HepG2 (cell line): ENCODE results near the gene HELZ2. TPM values are rescaled to one million over a fixed set of nuclear protein-coding genes. Genes with fewer than 3 reads are reported as not detected.

ENCODE experiments used
- CENPT ChIP-seq: sonication (generic); formaldehyde crosslinking; IDR thresholded peaks from 2 replicates; pipeline ENCODE4 v1.8.0; 2022; ENCODE audit warnings: low read depth, mild to moderate bottlenecking, moderate library complexity, missing genetic modification reagents
- DR1 ChIP-seq: sonication (generic); formaldehyde crosslinking; IDR thresholded peaks from 2 replicates; pipeline ENCODE4 v1.8.0; 2021; ENCODE audit warnings: mild to moderate bottlenecking, missing genetic modification reagents, inconsistent platforms
- EHMT2 ChIP-seq: fragments of 200-600 bp; sonication (generic); IDR thresholded peaks from 2 replicates; pipeline ENCODE4 v1.7.0; 2017; ENCODE audit warnings: antibody characterized with exemption, low read depth, low read length, borderline replicate concordance
- ETV5 ChIP-seq: IDR thresholded peaks from 2 replicates; pipeline ENCODE4 v1.6.1; 2018; ENCODE audit warnings: missing biosample characterization, missing genetic modification reagents, inconsistent platforms, borderline replicate concordance
- IKZF4 ChIP-seq: sonication (generic); formaldehyde crosslinking; IDR thresholded peaks from 2 replicates; pipeline ENCODE4 v1.5.1; 2020; ENCODE audit warnings: borderline replicate concordance, mild to moderate bottlenecking, low read depth, missing genetic modification reagents; ENCODE audit errors: not compliant biosample characterization
- KLF12 ChIP-seq: sonication (generic); formaldehyde crosslinking; IDR thresholded peaks from 2 replicates; pipeline ENCODE4 v1.4.0; 2020; ENCODE audit warnings: missing genetic modification reagents, borderline replicate concordance
- MIER2 ChIP-seq: IDR thresholded peaks from 2 replicates; pipeline ENCODE4 v1.6.1; 2016; ENCODE audit warnings: missing biosample characterization, missing genetic modification reagents
- NFE2L1 ChIP-seq: sonication (generic); formaldehyde crosslinking; IDR thresholded peaks from 2 replicates; pipeline ENCODE4 v1.4.0; 2020; ENCODE audit warnings: missing genetic modification reagents, mild to moderate bottlenecking, borderline replicate concordance
- PHB2 ChIP-seq: fragments of 450-650 bp; IDR thresholded peaks from 2 replicates; pipeline ENCODE4 v1.6.1; 2018; ENCODE audit not compliant: partially characterized antibody
- PHF21A ChIP-seq: sonication (generic); formaldehyde crosslinking; IDR thresholded peaks from 2 replicates; pipeline ENCODE4 v1.5.0; 2020; ENCODE audit warnings: mild to moderate bottlenecking, missing genetic modification reagents
- SOX6 ChIP-seq, 2 experiments: fragments of 450-650 bp in 1 of 2; sonication (generic) in 1 of 2; formaldehyde crosslinking in 1 of 2; IDR thresholded peaks; 2 replicates each; pipeline versions ENCODE4 v1.4.0 to v1.6.1; 2017 to 2020; ENCODE audit warnings: antibody characterized with exemption in 1 of 2, mild to moderate bottlenecking in 1 of 2, missing genetic modification reagents in 1 of 2
- ZBTB21 ChIP-seq: sonication (generic); formaldehyde crosslinking; IDR thresholded peaks from 2 replicates; pipeline ENCODE4 v1.4.0; 2020; ENCODE audit warnings: missing genetic modification reagents
- ZBTB34 ChIP-seq: sonication (generic); formaldehyde crosslinking; IDR thresholded peaks from 2 replicates; pipeline ENCODE4 v1.8.0; 2022; ENCODE audit warnings: mild to moderate bottlenecking, missing genetic modification reagents
- ZNF230 ChIP-seq: sonication (generic); formaldehyde crosslinking; IDR thresholded peaks from 2 replicates; pipeline ENCODE4 v1.4.0; 2020; ENCODE audit warnings: mild to moderate bottlenecking, missing genetic modification reagents
- ZNF30 ChIP-seq: sonication (generic); formaldehyde crosslinking; IDR thresholded peaks from 2 replicates; pipeline ENCODE4 v1.5.0; 2020; ENCODE audit warnings: mild to moderate bottlenecking, missing genetic modification reagents
- ZNF432 ChIP-seq: sonication (generic); formaldehyde crosslinking; IDR thresholded peaks from 2 replicates; pipeline ENCODE4 v1.5.0; 2020; ENCODE audit warnings: missing genetic modification reagents, mild to moderate bottlenecking, borderline replicate concordance
- ZNF644 ChIP-seq: IDR thresholded peaks from 2 replicates; pipeline ENCODE4 v1.6.1; 2016; ENCODE audit warnings: low read depth
- ZNF749 ChIP-seq: sonication (generic); formaldehyde crosslinking; IDR thresholded peaks from 2 replicates; pipeline ENCODE4 v1.8.0; 2022; ENCODE audit warnings: mild to moderate bottlenecking, missing genetic modification reagents, moderate library complexity, borderline replicate concordance
- polyA plus RNA-seq, 8 experiments: library from polyadenylated mRNA; depleted of rRNA in 3 of 8; stranded (reverse) in 7 of 8; unstranded in 1 of 8; fragments of >200 nt; fragmentation: Illumina TruSeq in 4 of 8; extraction: Trizol in 4 of 8; gene quantifications; 2 replicates each; pipeline versions ENCODE4 v1.2.1 to v1.2.3, GENCODE V29; 2011 to 2016; ENCODE audit warnings: low read depth in 4 of 8, missing spikeins in 1 of 8, mixed read lengths in 1 of 8; ENCODE audit not compliant: insufficient read depth in 1 of 8
- total RNA-seq, 5 experiments: library from RNA; depleted of rRNA; stranded (reverse); fragments of >200 nt; fragmentation: Illumina TruSeq; extraction: Trizol; gene quantifications; 2 replicates each; pipeline ENCODE4 v1.2.3, GENCODE V29; 2016; ENCODE audit warnings: low read depth in 1 of 5
- TF ChIP-seq, protein P1 (sequence below): sonication (generic); formaldehyde crosslinking; IDR thresholded peaks from 2 replicates; pipeline ENCODE4 v1.5.1; 2020; ENCODE audit warnings: missing genetic modification reagents, mild to moderate bottlenecking, borderline replicate concordance
- TF ChIP-seq, protein P2 (sequence below): conservative IDR thresholded peaks from 2 replicates; pipeline ENCODE4 v1.6.1; 2018; ENCODE audit warnings: missing genetic modification reagents
- TF ChIP-seq, protein P3 (sequence below): sonication (generic); formaldehyde crosslinking; IDR thresholded peaks from 2 replicates; pipeline ENCODE4 v1.5.0; 2020; ENCODE audit warnings: missing genetic modification reagents
- TF ChIP-seq, protein P4 (sequence below): sonication (generic); formaldehyde crosslinking; IDR thresholded peaks from 2 replicates; pipeline ENCODE4 v1.8.0; 2022; ENCODE audit warnings: low read depth, missing genetic modification reagents
- TF ChIP-seq, protein P5 (sequence below): sonication (generic); formaldehyde crosslinking; IDR thresholded peaks from 2 replicates; pipeline ENCODE4 v1.9.0; 2022; ENCODE audit warnings: missing genetic modification reagents, mild to moderate bottlenecking, borderline replicate concordance

Gene HELZ2
- total and polyA plus RNA-seq, 2 of the 13 experiments (the other 11 are each of a cell fraction or from before 2014, with no cell fraction given), result 9.6 to 10.1 TPM

DNA sequence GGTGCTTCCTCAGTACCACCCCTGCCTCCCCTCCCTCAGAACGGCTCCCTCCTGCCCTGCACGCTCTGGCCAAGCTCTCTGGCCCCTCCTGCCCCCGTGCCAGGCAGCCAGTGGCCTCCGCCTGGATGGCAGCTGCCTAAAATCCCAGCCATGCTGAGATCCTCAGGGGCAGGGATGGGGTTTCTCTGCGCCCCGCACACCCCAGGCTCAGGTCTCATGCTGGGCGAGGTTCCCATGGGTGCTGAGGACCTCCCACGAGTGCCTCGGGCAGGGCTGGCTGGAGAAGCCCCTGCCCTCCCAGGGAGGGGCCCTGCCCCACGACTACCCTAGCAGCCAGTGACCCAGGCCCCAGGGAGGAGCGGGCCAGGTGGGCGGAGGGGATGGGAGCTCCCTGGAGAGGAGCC lies 39.6 kb downstream of the HELZ2 start (continued):
- TF ChIP-seq, protein P1, sequence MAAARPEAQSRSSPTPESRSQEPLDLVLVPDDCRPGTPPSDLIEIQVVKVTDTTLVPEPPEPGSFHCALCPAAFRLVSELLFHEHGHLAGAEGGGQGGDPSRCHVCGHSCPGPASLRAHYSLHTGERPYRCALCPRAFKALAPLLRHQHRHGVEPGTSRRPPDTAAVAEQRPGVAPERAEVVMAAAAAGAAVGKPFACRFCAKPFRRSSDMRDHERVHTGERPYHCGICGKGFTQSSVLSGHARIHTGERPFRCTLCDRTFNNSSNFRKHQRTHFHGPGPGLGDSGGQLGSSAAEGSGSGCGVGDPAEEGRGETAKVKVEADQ (CRISPR knock-in tag), result no peak
- TF ChIP-seq PHF21A (CRISPR knock-in tag) (no peak), ZNF644 (no peak), SOX6 (IDR thresholded peaks at IDR 0.05) (no peak), SOX6 (CRISPR knock-in tag; IDR thresholded peaks at IDR 0.05) (no peak), ZNF30 (no peak), NFE2L1 (CRISPR knock-in tag) (no peak), ZBTB21 (CRISPR knock-in tag) (no peak), KLF12 (no peak), DR1 (CRISPR knock-in tag) (0 out of 2 replicates have a peak, but pooled peaks have one; percentile 41), ZBTB34 (0 out of 2 replicates have a peak, but pooled peaks have one; percentile 7), ZNF432 (CRISPR knock-in tag) (peak; percentile 51; the same call in 1 of the 2 replicates), ZNF749 (CRISPR knock-in tag) (no peak), MIER2 (no peak), PHB2 (no peak), EHMT2 (no peak), IKZF4 (no peak), ETV5 (CRISPR knock-in tag) (no peak), ZNF230 (CRISPR knock-in tag) (no peak), CENPT (no peak)
- TF ChIP-seq, protein P2, sequence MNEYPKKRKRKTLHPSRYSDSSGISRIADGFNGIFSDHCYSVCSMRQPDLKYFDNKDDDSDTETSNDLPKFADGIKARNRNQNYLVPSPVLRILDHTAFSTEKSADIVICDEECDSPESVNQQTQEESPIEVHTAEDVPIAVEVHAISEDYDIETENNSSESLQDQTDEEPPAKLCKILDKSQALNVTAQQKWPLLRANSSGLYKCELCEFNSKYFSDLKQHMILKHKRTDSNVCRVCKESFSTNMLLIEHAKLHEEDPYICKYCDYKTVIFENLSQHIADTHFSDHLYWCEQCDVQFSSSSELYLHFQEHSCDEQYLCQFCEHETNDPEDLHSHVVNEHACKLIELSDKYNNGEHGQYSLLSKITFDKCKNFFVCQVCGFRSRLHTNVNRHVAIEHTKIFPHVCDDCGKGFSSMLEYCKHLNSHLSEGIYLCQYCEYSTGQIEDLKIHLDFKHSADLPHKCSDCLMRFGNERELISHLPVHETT (CRISPR knock-in tag), result no peak
- TF ChIP-seq, protein P3, sequence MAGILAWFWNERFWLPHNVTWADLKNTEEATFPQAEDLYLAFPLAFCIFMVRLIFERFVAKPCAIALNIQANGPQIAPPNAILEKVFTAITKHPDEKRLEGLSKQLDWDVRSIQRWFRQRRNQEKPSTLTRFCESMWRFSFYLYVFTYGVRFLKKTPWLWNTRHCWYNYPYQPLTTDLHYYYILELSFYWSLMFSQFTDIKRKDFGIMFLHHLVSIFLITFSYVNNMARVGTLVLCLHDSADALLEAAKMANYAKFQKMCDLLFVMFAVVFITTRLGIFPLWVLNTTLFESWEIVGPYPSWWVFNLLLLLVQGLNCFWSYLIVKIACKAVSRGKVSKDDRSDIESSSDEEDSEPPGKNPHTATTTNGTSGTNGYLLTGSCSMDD (CRISPR knock-in tag), result no peak
- TF ChIP-seq, protein P4, sequence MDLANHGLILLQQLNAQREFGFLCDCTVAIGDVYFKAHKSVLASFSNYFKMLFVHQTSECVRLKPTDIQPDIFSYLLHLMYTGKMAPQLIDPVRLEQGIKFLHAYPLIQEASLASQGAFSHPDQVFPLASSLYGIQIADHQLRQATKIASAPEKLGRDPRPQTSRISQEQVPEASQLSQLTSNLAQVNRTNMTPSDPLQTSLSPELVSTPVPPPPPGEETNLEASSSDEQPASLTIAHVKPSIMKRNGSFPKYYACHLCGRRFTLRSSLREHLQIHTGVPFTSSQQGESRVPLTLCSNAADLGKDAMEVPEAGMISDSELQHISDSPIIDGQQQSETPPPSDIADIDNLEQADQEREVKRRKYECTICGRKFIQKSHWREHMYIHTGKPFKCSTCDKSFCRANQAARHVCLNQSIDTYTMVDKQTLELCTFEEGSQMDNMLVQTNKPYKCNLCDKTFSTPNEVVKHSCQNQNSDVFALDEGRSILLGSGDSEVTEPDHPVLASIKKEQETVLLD (CRISPR knock-in tag), result no peak
- TF ChIP-seq, protein P5, sequence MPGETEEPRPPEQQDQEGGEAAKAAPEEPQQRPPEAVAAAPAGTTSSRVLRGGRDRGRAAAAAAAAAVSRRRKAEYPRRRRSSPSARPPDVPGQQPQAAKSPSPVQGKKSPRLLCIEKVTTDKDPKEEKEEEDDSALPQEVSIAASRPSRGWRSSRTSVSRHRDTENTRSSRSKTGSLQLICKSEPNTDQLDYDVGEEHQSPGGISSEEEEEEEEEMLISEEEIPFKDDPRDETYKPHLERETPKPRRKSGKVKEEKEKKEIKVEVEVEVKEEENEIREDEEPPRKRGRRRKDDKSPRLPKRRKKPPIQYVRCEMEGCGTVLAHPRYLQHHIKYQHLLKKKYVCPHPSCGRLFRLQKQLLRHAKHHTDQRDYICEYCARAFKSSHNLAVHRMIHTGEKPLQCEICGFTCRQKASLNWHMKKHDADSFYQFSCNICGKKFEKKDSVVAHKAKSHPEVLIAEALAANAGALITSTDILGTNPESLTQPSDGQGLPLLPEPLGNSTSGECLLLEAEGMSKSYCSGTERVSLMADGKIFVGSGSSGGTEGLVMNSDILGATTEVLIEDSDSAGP (CRISPR knock-in tag), result peak; percentile 28; the same call in 1 of the 2 replicates
